ENCODE measurements around the gene PTPRT. TPM values are rescaled to one million over a fixed set of nuclear protein-coding genes. Genes with fewer than 3 reads are reported as not detected.

PTPRT gene
- total RNA-seq, 1 experiment from 2014 or later, result 0.13 TPM

DNA sequence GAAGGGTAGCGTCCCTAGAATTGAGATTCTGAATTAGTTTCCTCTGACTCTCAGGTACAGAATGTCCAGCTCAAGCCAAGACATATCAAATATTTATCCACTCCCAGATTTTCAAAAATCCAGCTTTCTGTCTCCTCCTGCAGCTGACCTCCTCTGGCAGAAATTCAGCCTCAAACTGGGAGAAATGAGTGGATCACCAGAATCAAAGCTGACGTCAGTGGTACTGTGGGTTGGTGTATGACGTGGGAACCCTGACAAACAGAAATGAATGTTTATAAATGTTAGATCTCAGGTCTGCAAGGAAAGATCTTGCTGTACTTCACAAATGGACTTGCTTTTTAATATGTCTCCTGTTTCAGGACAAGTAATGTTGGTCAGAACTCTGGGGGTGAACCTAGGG is 595.0 kb downstream of the PTPRT start:
- no peak overlapping the region for H3K14ac ChIP-seq (ENCODE audit: insufficient read depth, low read length)
- H2BK12ac ChIP-seq (ENCODE audit: insufficient read length, low read depth, low read length), result no peak overlapping the region
- no peaks in the 10 kb centered on the region for H3K4me1 ChIP-seq (ENCODE audit: insufficient read depth, low read length)
- no peak overlapping the region for H3K23ac ChIP-seq (ENCODE audit: insufficient read length, low read depth, low read length)
- H3K9me3 Mint-ChIP-seq, result no peaks in the 10 kb centered on the region
- no peak overlapping the region for H2BK15ac ChIP-seq (ENCODE audit: low read depth, low read length)
- no peak overlapping the region for H3K4ac ChIP-seq (ENCODE audit: low read depth, low read length)
- no peak overlapping the region for H3K56ac ChIP-seq (ENCODE audit: insufficient read length, low read depth, low read length)
- no peak overlapping the region for H2BK20ac ChIP-seq (ENCODE audit: low read depth, low read length, poor library complexity, severe bottlenecking)
- no peak overlapping the region for H3K27ac ChIP-seq (ENCODE audit: insufficient read length, low read depth, low read length)
- H3K27me3 ChIP-seq (ENCODE audit: insufficient read depth, low read length), result no peaks in the 10 kb centered on the region
- no peak overlapping the region for H3K9ac ChIP-seq (ENCODE audit: extremely low read depth, insufficient read length, low read length)
- H3K79me2 ChIP-seq (ENCODE audit: insufficient read depth, low read length), result no peaks in the 10 kb centered on the region
- no peaks in the 10 kb centered on the region for H3K36me3 Mint-ChIP-seq (ENCODE audit: insufficient read depth in 1 of 3, low read depth in 3 of 3)
- no peaks in the 10 kb centered on the region for H3K4me1 Mint-ChIP-seq
- H3K9me3 ChIP-seq (ENCODE audit: control insufficient read depth, low read depth, low read length), result peaks cover 3% of the 10 kb centered on the region
- H3K18ac ChIP-seq (ENCODE audit: insufficient read length, low read depth, low read length), result no peak overlapping the region
- H4K5ac ChIP-seq (ENCODE audit: insufficient read length, low read depth, low read length), result no peak overlapping the region
- H2AK5ac ChIP-seq (ENCODE audit: insufficient read length, low read length), result no peak overlapping the region
- no peak for DNase-seq
- no peaks in the 10 kb centered on the region for H3K23me2 ChIP-seq (ENCODE audit: insufficient read length, low read depth, low read length, poor library complexity, severe bottlenecking)
- no peak overlapping the region for H3K27ac Mint-ChIP-seq
- no peak overlapping the region for H2BK5ac ChIP-seq (ENCODE audit: insufficient read length, low read length)
- no peak overlapping the region for H3K4me2 ChIP-seq (ENCODE audit: insufficient read depth, insufficient read length, low read length)
- H4K20me1 ChIP-seq (ENCODE audit: control insufficient read depth, insufficient read depth, insufficient read length), result no peaks in the 10 kb centered on the region
- no peak overlapping the region for H4K91ac ChIP-seq (ENCODE audit: insufficient read length, low read depth, low read length)
- H4K8ac ChIP-seq (replicated peaks; ENCODE audit: insufficient read length, low read depth, low read length), result no peak overlapping the region
- TF ChIP-seq, protein P1, sequence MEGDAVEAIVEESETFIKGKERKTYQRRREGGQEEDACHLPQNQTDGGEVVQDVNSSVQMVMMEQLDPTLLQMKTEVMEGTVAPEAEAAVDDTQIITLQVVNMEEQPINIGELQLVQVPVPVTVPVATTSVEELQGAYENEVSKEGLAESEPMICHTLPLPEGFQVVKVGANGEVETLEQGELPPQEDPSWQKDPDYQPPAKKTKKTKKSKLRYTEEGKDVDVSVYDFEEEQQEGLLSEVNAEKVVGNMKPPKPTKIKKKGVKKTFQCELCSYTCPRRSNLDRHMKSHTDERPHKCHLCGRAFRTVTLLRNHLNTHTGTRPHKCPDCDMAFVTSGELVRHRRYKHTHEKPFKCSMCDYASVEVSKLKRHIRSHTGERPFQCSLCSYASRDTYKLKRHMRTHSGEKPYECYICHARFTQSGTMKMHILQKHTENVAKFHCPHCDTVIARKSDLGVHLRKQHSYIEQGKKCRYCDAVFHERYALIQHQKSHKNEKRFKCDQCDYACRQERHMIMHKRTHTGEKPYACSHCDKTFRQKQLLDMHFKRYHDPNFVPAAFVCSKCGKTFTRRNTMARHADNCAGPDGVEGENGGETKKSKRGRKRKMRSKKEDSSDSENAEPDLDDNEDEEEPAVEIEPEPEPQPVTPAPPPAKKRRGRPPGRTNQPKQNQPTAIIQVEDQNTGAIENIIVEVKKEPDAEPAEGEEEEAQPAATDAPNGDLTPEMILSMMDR (conservative IDR thresholded peaks at IDR 0.05), result no peak
- no peak overlapping the region for H3T11ph ChIP-seq (ENCODE audit: low read length)
- no CpG with 5 or more reads among the region's 3 CpGs for WGBS (ENCODE audit: extremely low coverage, insufficient read length, low lambda C conversion rate)
- H3K79me1 ChIP-seq (ENCODE audit: insufficient read depth, low read depth, low read length, poor library complexity, severe bottlenecking), result no peaks in the 10 kb centered on the region
- H3K4me3 Mint-ChIP-seq, result no peak overlapping the region
- H2AFZ ChIP-seq (ENCODE audit: low read length), result no peak overlapping the region
- peaks cover 7% of the 10 kb centered on the region for H3K27me3 Mint-ChIP-seq (ENCODE audit: low read depth)
- H2BK120ac ChIP-seq (ENCODE audit: low read depth, low read length, poor library complexity, severe bottlenecking), result no peak overlapping the region
